ENCODE results near the gene SMIM9.

Gene SMIM9

GRCh38 chrX:154779261-154779660 lies 55.2 kb downstream of the SMIM9 start:
- no peak for DNase-seq

GRCh38 chrX:154776753-154777152 lies 57.7 kb downstream of the SMIM9 start:
- DNase-seq = no peak

- DNase-seq = peak; percentile 35
Measured at GRCh38 chrX:154775419-154776349, 58.8 kb downstream of the SMIM9 start.

GRCh38 chrX:154774622-154775021 lies 59.8 kb downstream of the SMIM9 start:
- no peak for DNase-seq
